ENCODE data around the gene XG. TPM values are rescaled to one million over a fixed set of nuclear protein-coding genes. Genes with fewer than 3 reads are reported as not detected.

Gene XG
- total and polyA plus RNA-seq, 7 experiments from 2014 or later = 0.22 to 0.71 TPM; not detected in 5

GRCh38 chrX:2782171-2782570 is 30.3 kb downstream of the XG start:
- H3K9me3 ChIP-seq (ENCODE audit: control insufficient read depth in 2 of 3, low read length in 3 of 3) = no peaks in the 10 kb centered on the region
- Mint-ChIP-seq H3K27ac (peak overlapping the region in 6 of 9 donors; percentile 16 to 81 (median 38)), H3K27me3 (peaks cover 0 to 4% (median 0%) of the 10 kb centered on the region in 5 donors), H3K4me3 (peak overlapping the region in 8 of 10 donors; percentile 5 to 76 (median 61)), H3K4me1 (peaks cover 0 to 17% (median 10%) of the 10 kb centered on the region in 7 donors), H3K9me3 (peaks cover 0 to 2% (median 0%) of the 10 kb centered on the region in 11 donors), H3K36me3 (no peaks in the 10 kb centered on the region)
- POLR2A ChIA-PET = no interaction called here
- ATAC-seq (no peak), DNase-seq (no peak)
- no peaks in the 10 kb centered on the region for H3K36me3 ChIP-seq (ENCODE audit: control insufficient read depth in 2 of 3, insufficient read depth in 3 of 3, low read length in 3 of 3)
- H3K27ac ChIP-seq (ENCODE audit: low read depth, low read length) = no peak overlapping the region
- no peak overlapping the region for H3K4me3 ChIP-seq (ENCODE audit: low read length)
- intact Hi-C loops (cut with micrococcal nuclease) = no loop called here
- H3K4me1 ChIP-seq (ENCODE audit: control insufficient read depth in 2 of 2, insufficient read depth in 2 of 2, low read length in 2 of 2) = no peaks in the 10 kb centered on the region
- H3K27me3 ChIP-seq (ENCODE audit: control insufficient read depth in 2 of 2, insufficient read depth in 2 of 2, low read length in 2 of 2) = no peaks in the 10 kb centered on the region
- CTCF ChIA-PET = no interaction called here

- no peak overlapping the region for H3K4me3 ChIP-seq (ENCODE audit: low read length)
- Mint-ChIP-seq H3K27me3 (peaks cover 0 to 4% (median 0%) of the 10 kb centered on the region in 5 donors), H3K4me1 (peaks cover 0 to 17% (median 10%) of the 10 kb centered on the region in 7 donors), H3K9me3 (peaks cover 0 to 2% (median 0%) of the 10 kb centered on the region in 11 donors), H3K36me3 (no peaks in the 10 kb centered on the region), H3K27ac (no peak overlapping the region), H3K4me3 (peak overlapping the region in 1 of 10 donors; percentile 50)
- intact Hi-C loops (cut with micrococcal nuclease) = no loop called here
- no peaks in the 10 kb centered on the region for H3K36me3 ChIP-seq (ENCODE audit: control insufficient read depth in 2 of 3, insufficient read depth in 3 of 3, low read length in 3 of 3)
- CTCF ChIA-PET = no interaction called here
- H3K27me3 ChIP-seq (ENCODE audit: control insufficient read depth in 2 of 2, insufficient read depth in 2 of 2, low read length in 2 of 2) = no peaks in the 10 kb centered on the region
- H3K27ac ChIP-seq (ENCODE audit: low read depth, low read length) = no peak overlapping the region
- no peaks in the 10 kb centered on the region for H3K9me3 ChIP-seq (ENCODE audit: control insufficient read depth in 2 of 3, low read length in 3 of 3)
- DNase-seq (no peak), ATAC-seq (no peak)
- POLR2A ChIA-PET = no interaction called here
- H3K4me1 ChIP-seq (ENCODE audit: control insufficient read depth in 2 of 2, insufficient read depth in 2 of 2, low read length in 2 of 2) = no peaks in the 10 kb centered on the region
These were observed 30.9 kb downstream of the XG start for GRCh38 chrX:2782778-2783177.

GRCh38 chrX:2784026-2784425 is 32.2 kb downstream of the XG start:
- Histone ChIP-seq H3K36me3 (ENCODE audit: control insufficient read depth in 2 of 3, insufficient read depth in 3 of 3, low read length in 3 of 3) (no peaks in the 10 kb centered on the region), H3K4me3 (ENCODE audit: low read length) (no peak overlapping the region), H3K27ac (ENCODE audit: low read depth, low read length) (no peak overlapping the region), H3K9me3 (ENCODE audit: control insufficient read depth in 2 of 3, low read length in 3 of 3) (no peaks in the 10 kb centered on the region), H3K4me1 (ENCODE audit: control insufficient read depth in 2 of 2, insufficient read depth in 2 of 2, low read length in 2 of 2) (no peaks in the 10 kb centered on the region), H3K27me3 (ENCODE audit: control insufficient read depth in 2 of 2, insufficient read depth in 2 of 2, low read length in 2 of 2) (no peaks in the 10 kb centered on the region)
- no peak overlapping the region for H3K4me3 Mint-ChIP-seq
- H3K9me3 Mint-ChIP-seq = peaks cover 0 to 2% (median 0%) of the 10 kb centered on the region in 11 donors
- POLR2A ChIA-PET = no interaction called here
- ATAC-seq (no peak), DNase-seq (no peak)
- intact Hi-C loops (cut with micrococcal nuclease) = no loop called here
- peaks cover 0 to 17% (median 10%) of the 10 kb centered on the region in 7 donors for H3K4me1 Mint-ChIP-seq
- peaks cover 0 to 2% (median 0%) of the 10 kb centered on the region in 5 donors for H3K27me3 Mint-ChIP-seq
- H3K36me3 Mint-ChIP-seq = no peaks in the 10 kb centered on the region
- H3K27ac Mint-ChIP-seq = no peak overlapping the region
- CTCF ChIA-PET = no interaction called here

GRCh38 chrX:2785538-2785937 is 33.7 kb downstream of the XG start:
- intact Hi-C loops (cut with micrococcal nuclease) = no loop called here
- Mint-ChIP-seq H3K36me3 (no peaks in the 10 kb centered on the region), H3K4me3 (no peak overlapping the region), H3K27me3 (no peaks in the 10 kb centered on the region), H3K4me1 (peaks cover 0 to 17% (median 10%) of the 10 kb centered on the region in 7 donors), H3K9me3 (peaks cover 0 to 2% (median 0%) of the 10 kb centered on the region in 11 donors), H3K27ac (no peak overlapping the region)
- CTCF ChIA-PET = no interaction called here
- Histone ChIP-seq H3K27me3 (ENCODE audit: control insufficient read depth in 2 of 2, insufficient read depth in 2 of 2, low read length in 2 of 2) (no peaks in the 10 kb centered on the region), H3K36me3 (ENCODE audit: control insufficient read depth in 2 of 3, insufficient read depth in 3 of 3, low read length in 3 of 3) (no peaks in the 10 kb centered on the region), H3K4me3 (ENCODE audit: low read length) (no peak overlapping the region), H3K27ac (ENCODE audit: low read depth, low read length) (no peak overlapping the region), H3K4me1 (ENCODE audit: control insufficient read depth in 2 of 2, insufficient read depth in 2 of 2, low read length in 2 of 2) (no peaks in the 10 kb centered on the region), H3K9me3 (ENCODE audit: control insufficient read depth in 2 of 3, low read length in 3 of 3) (no peaks in the 10 kb centered on the region)
- POLR2A ChIA-PET = no interaction called here
- ATAC-seq (no peak), DNase-seq (no peak)

GRCh38 chrX:2788980-2789379 is 37.1 kb downstream of the XG start:
- Mint-ChIP-seq H3K36me3 (no peaks in the 10 kb centered on the region), H3K27me3 (no peaks in the 10 kb centered on the region), H3K9me3 (no peaks in the 10 kb centered on the region), H3K4me3 (no peak overlapping the region), H3K4me1 (no peaks in the 10 kb centered on the region), H3K27ac (no peak overlapping the region)
- ATAC-seq (no peak), DNase-seq (no peak)
- intact Hi-C loops (cut with micrococcal nuclease) = no loop called here
- no peaks in the 10 kb centered on the region for H3K9me3 ChIP-seq (ENCODE audit: control insufficient read depth in 2 of 3, low read length in 3 of 3)
- ChIA-PET POLR2A (no interaction called here), CTCF (no interaction called here)
- H3K36me3 ChIP-seq (ENCODE audit: control insufficient read depth in 2 of 3, insufficient read depth in 3 of 3, low read length in 3 of 3) = no peaks in the 10 kb centered on the region
- no peaks in the 10 kb centered on the region for H3K4me1 ChIP-seq (ENCODE audit: control insufficient read depth in 2 of 2, insufficient read depth in 2 of 2, low read length in 2 of 2)
- H3K27me3 ChIP-seq (ENCODE audit: control insufficient read depth in 2 of 2, insufficient read depth in 2 of 2, low read length in 2 of 2) = no peaks in the 10 kb centered on the region
- no peak overlapping the region for H3K4me3 ChIP-seq (ENCODE audit: low read length)
- no peak overlapping the region for H3K27ac ChIP-seq (ENCODE audit: low read depth, low read length)

- H3K9me3 ChIP-seq (ENCODE audit: control insufficient read depth in 2 of 3, low read length in 3 of 3) = no peaks in the 10 kb centered on the region
- DNase-seq (no peak), ATAC-seq (no peak)
- Mint-ChIP-seq H3K9me3 (no peaks in the 10 kb centered on the region), H3K4me1 (no peaks in the 10 kb centered on the region), H3K27me3 (no peaks in the 10 kb centered on the region), H3K27ac (no peak overlapping the region), H3K36me3 (no peaks in the 10 kb centered on the region), H3K4me3 (no peak overlapping the region)
- POLR2A ChIA-PET = no interaction called here
- no peaks in the 10 kb centered on the region for H3K27me3 ChIP-seq (ENCODE audit: control insufficient read depth in 2 of 2, insufficient read depth in 2 of 2, low read length in 2 of 2)
- H3K4me3 ChIP-seq (ENCODE audit: low read length) = no peak overlapping the region
- no peaks in the 10 kb centered on the region for H3K36me3 ChIP-seq (ENCODE audit: control insufficient read depth in 2 of 3, insufficient read depth in 3 of 3, low read length in 3 of 3)
- intact Hi-C loops (cut with micrococcal nuclease) = no loop called here
- CTCF ChIA-PET = no interaction called here
- H3K4me1 ChIP-seq (ENCODE audit: control insufficient read depth in 2 of 2, insufficient read depth in 2 of 2, low read length in 2 of 2) = no peaks in the 10 kb centered on the region
- no peak overlapping the region for H3K27ac ChIP-seq (ENCODE audit: low read depth, low read length)
These were observed 37.7 kb downstream of the XG start for GRCh38 chrX:2789569-2789968.

- Mint-ChIP-seq H3K36me3 (no peaks in the 10 kb centered on the region), H3K9me3 (no peaks in the 10 kb centered on the region), H3K4me1 (no peaks in the 10 kb centered on the region), H3K27me3 (no peaks in the 10 kb centered on the region), H3K4me3 (no peak overlapping the region), H3K27ac (no peak overlapping the region)
- no peak overlapping the region for H3K4me3 ChIP-seq (ENCODE audit: low read length)
- H3K27me3 ChIP-seq (ENCODE audit: control insufficient read depth in 2 of 2, insufficient read depth in 2 of 2, low read length in 2 of 2) = no peaks in the 10 kb centered on the region
- ChIA-PET POLR2A (no interaction called here), CTCF (no interaction called here)
- H3K27ac ChIP-seq (ENCODE audit: low read depth, low read length) = no peak overlapping the region
- no peaks in the 10 kb centered on the region for H3K9me3 ChIP-seq (ENCODE audit: control insufficient read depth in 2 of 3, low read length in 3 of 3)
- no peaks in the 10 kb centered on the region for H3K4me1 ChIP-seq (ENCODE audit: control insufficient read depth in 2 of 2, insufficient read depth in 2 of 2, low read length in 2 of 2)
- H3K36me3 ChIP-seq (ENCODE audit: control insufficient read depth in 2 of 3, insufficient read depth in 3 of 3, low read length in 3 of 3) = no peaks in the 10 kb centered on the region
- DNase-seq (no peak), ATAC-seq (no peak)
- intact Hi-C loops (cut with micrococcal nuclease) = no loop called here
These were observed 41.9 kb downstream of the XG start for GRCh38 chrX:2793752-2794151.

Measured in naive thymus-derived CD4-positive, alpha-beta T cell (primary cell).